K562 (cell line): ENCODE results near the gene RASSF7. TPM values are rescaled to one million over a fixed set of nuclear protein-coding genes. Genes with fewer than 3 reads are reported as not detected.

Source experiments
- BRF1 ChIP-seq: IDR thresholded peaks from 3 replicates; pipeline ENCODE4 v1.6.1; 2011; ENCODE audit warnings: borderline replicate concordance, mild to moderate bottlenecking; ENCODE audit not compliant: insufficient read length; ENCODE audit errors: extremely low read depth
- DDX20 ChIP-seq: fragments of 450-650 bp; IDR thresholded peaks from 2 replicates; pipeline ENCODE4 v1.6.1; 2016; ENCODE audit warnings: missing genetic modification characterization, low read depth, mild to moderate bottlenecking, missing compliant biosample characterization, moderate library complexity
- FOXJ2 ChIP-seq: fragments of 200-800 bp; sonication (Bioruptor generic); IDR thresholded peaks from 2 replicates; pipeline ENCODE4 v1.6.1; 2016; ENCODE audit warnings: missing genetic modification characterization, missing compliant biosample characterization
- GABPB2 ChIP-seq: fragments of 250-450 bp; sonication (Bioruptor Pico); conservative IDR thresholded peaks from 2 replicates; pipeline ENCODE4 v1.5.1; 2021; ENCODE audit warnings: mild to moderate bottlenecking
- HIVEP1 ChIP-seq: fragments of 250-450 bp; sonication (Bioruptor Pico); IDR thresholded peaks from 2 replicates; pipeline ENCODE4 v1.4.0; 2020; ENCODE audit warnings: mild to moderate bottlenecking
- IFI16 ChIP-seq: fragments of 250-450 bp; sonication (Bioruptor Pico); IDR thresholded peaks from 2 replicates; pipeline ENCODE4 v2.1.2; 2022; ENCODE audit warnings: mild to moderate bottlenecking, inconsistent platforms
- IRF2 ChIP-seq: sonication (generic); formaldehyde crosslinking; IDR thresholded peaks from 2 replicates; pipeline ENCODE4 v1.8.1; 2022; ENCODE audit warnings: mild to moderate bottlenecking, missing genetic modification reagents
- JUND ChIP-seq, 2 experiments: IDR thresholded peaks; 2 replicates in 1 of 2; 3 replicates in 1 of 2; pipeline ENCODE4 v1.6.1; 2011; ENCODE audit warnings: borderline replicate concordance in 2 of 2, low read depth in 2 of 2, low read length in 2 of 2, improper control_type of control experiment in 1 of 2, missing biosample characterization in 1 of 2, missing genetic modification characterization in 1 of 2, missing genetic modification reagents in 1 of 2
- KAT2B ChIP-seq: IDR thresholded peaks from one replicate; pipeline ENCODE4 v1.6.1; 2012; ENCODE audit warnings: low read depth, mild to moderate bottlenecking, control low read depth, inconsistent platforms, low read length, moderate library complexity
- MBD2 ChIP-seq: sonication (generic); IDR thresholded peaks from 2 replicates; pipeline ENCODE4 v1.6.1; 2016; ENCODE audit warnings: low read depth, borderline replicate concordance
- NCOA4 ChIP-seq: fragments of 450-650 bp; IDR thresholded peaks from 2 replicates; pipeline ENCODE4 v1.6.1; 2018; ENCODE audit warnings: mild to moderate bottlenecking; ENCODE audit not compliant: partially characterized antibody
- NFIX ChIP-seq: fragments of 250-450 bp; sonication (Bioruptor Pico); IDR thresholded peaks from 2 replicates; pipeline ENCODE4 v1.4.0; 2020; ENCODE audit warnings: low read depth, mild to moderate bottlenecking, moderate library complexity
- NONO ChIP-seq, 2 experiments: fragments of 200-400 bp in 1 of 2; fragments of 450-650 bp in 1 of 2; formaldehyde crosslinking in 1 of 2; IDR thresholded peaks; 2 replicates each; pipeline ENCODE4 v1.6.1; 2017; ENCODE audit warnings: low read depth in 2 of 2, mild to moderate bottlenecking in 2 of 2, moderate library complexity in 2 of 2, low read length in 1 of 2
- NR1H2 ChIP-seq: sonication (generic); formaldehyde crosslinking; IDR thresholded peaks from 2 replicates; pipeline ENCODE4 v1.4.0; 2020; ENCODE audit warnings: mild to moderate bottlenecking, missing genetic modification reagents
- PRMT5 ChIP-seq: sonication (generic); formaldehyde crosslinking; IDR thresholded peaks from 2 replicates; pipeline ENCODE4 v1.5.0; 2020; ENCODE audit warnings: missing genetic modification reagents
- TCFL5 ChIP-seq: fragments of 250-450 bp; sonication (Bioruptor Pico); conservative IDR thresholded peaks from 2 replicates; pipeline ENCODE4 v1.6.1; 2021; ENCODE audit warnings: mild to moderate bottlenecking, moderate library complexity, matching md5 sums
- ZBTB17 ChIP-seq: fragments of 450-650 bp; formaldehyde crosslinking; IDR thresholded peaks from 2 replicates; pipeline ENCODE4 v1.4.0; 2020; ENCODE audit warnings: mild to moderate bottlenecking
- ZKSCAN8 ChIP-seq: fragments of 200-800 bp; sonication (Bioruptor generic); IDR thresholded peaks from 2 replicates; pipeline ENCODE4 v1.6.1; 2016; ENCODE audit warnings: missing genetic modification characterization, missing compliant biosample characterization
- ZNF134 ChIP-seq: fragments of 250-450 bp; sonication (Bioruptor Pico); conservative IDR thresholded peaks from 2 replicates; pipeline ENCODE4 v1.4.0; 2020
- ZNF431 ChIP-seq: sonication (generic); formaldehyde crosslinking; IDR thresholded peaks from 2 replicates; pipeline ENCODE4 v1.8.0; 2022; ENCODE audit warnings: mild to moderate bottlenecking, missing genetic modification reagents
- ZNF707 ChIP-seq: fragments of 250-450 bp; sonication (Bioruptor Pico); conservative IDR thresholded peaks from 2 replicates; pipeline ENCODE4 v1.8.0; 2022; ENCODE audit warnings: inconsistent platforms, mild to moderate bottlenecking, moderate library complexity
- ZNF778 ChIP-seq: fragments of 450-650 bp; formaldehyde crosslinking; IDR thresholded peaks from 2 replicates; pipeline ENCODE4 v1.4.0; 2020; ENCODE audit warnings: mild to moderate bottlenecking, moderate library complexity
- ZNF785 ChIP-seq: fragments of 250-450 bp; sonication (Bioruptor Pico); IDR thresholded peaks from 2 replicates; pipeline ENCODE4 v1.4.0; 2020; ENCODE audit warnings: mild to moderate bottlenecking
- polyA plus RNA-seq, 8 experiments: library from polyadenylated mRNA; depleted of rRNA in 4 of 8; stranded (reverse) in 5 of 8; unstranded in 3 of 8; fragments of >200 nt; fragmentation: Nextera tagmentation in 2 of 8; fragmentation: Illumina TruSeq in 1 of 8; extraction: Ambion mirVana in 2 of 8; extraction: Trizol in 1 of 8; gene quantifications; 2 replicates each; pipeline versions ENCODE4 v1.2.1 to v1.2.3, GENCODE V29; 2011 to 2014; ENCODE audit warnings: inconsistent platforms in 1 of 8, missing spikeins in 1 of 8
- total RNA-seq, 7 experiments: library from RNA; depleted of rRNA in 6 of 7; stranded (reverse); fragments of >200 nt in 6 of 7; fragmentation: Illumina TruSeq in 2 of 7; extraction: Trizol in 2 of 7; gene quantifications; 2 replicates each; pipeline versions ENCODE4 v1.2.1 to v1.2.3, GENCODE V29; 2011 to 2021; ENCODE audit warnings: low replicate concordance in 1 of 7
- TF ChIP-seq, protein P1 (sequence below): sonication (generic); formaldehyde crosslinking; IDR thresholded peaks from 2 replicates; pipeline ENCODE4 v1.8.0; 2022; ENCODE audit warnings: mild to moderate bottlenecking, low read depth, missing genetic modification reagents
- TF ChIP-seq, protein P2 (sequence below): sonication (generic); IDR thresholded peaks from 2 replicates; pipeline ENCODE4 v1.6.1; 2016
- TF ChIP-seq, protein P3 (sequence below): fragments of 450-650 bp; IDR thresholded peaks from 2 replicates; pipeline ENCODE4 v1.6.1; 2016; ENCODE audit warnings: low read depth, mild to moderate bottlenecking, moderate library complexity

Gene RASSF7
- total and polyA plus RNA-seq, 9 of the 15 experiments (the other 6 are each of a cell fraction or from before 2014, with no cell fraction given): 0.41 to 45.2 (median 18.6) TPM

DNA sequence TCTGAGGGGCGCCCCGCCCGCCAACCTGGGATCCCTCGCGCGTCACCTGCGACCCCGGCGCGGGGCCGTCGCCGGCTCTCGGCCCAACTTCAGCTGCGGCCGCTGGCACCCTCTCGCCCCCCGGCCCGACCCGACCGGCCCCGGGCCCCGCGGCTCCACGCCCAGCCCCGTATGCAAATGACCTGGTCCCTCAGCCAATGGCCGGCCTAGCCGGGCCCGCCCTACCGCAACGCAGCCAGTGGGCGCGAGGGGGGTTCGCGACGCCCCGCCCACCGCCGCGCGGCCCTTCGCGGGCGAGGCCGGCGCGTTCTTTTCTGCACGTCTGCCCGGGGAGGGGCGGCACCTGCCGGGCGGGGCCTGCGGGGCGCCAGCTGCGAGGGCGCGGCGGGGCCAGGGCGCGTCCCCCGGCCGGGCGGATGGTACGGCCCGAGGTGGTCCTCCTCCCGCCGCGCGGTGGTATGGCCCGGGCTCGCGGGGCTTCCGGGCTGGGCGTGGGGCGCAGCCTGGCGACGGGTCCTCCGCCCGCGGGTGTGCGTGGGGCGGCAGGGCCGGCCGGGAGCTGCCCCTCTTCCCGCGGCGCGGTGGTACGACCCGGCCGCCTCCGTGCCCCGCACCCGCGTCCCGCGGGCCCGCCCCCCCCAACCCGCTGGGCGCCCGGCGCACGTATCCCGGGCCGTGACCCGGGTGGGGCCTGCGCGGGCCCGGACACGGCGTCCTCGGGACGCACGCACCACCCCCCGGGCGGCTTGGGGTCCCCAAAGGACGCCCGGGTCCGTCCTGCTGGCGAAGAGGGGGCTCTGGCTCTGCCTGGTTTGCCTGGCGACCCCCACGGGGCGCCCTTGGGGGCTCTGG is 7.8 kb downstream of the RASSF7 start (continued):
- TF ChIP-seq ZBTB17 (CRISPR knock-in tag): no peak
- peak; percentile 23 to 99; a peak in 2 of 4 replicates for TF ChIP-seq NONO (IDR thresholded peaks at IDR 0.05; ENCODE audit: low read depth in 2 of 2, low read length in 1 of 2)
- no peak for TF ChIP-seq FOXJ2 (tag)
- no peak for TF ChIP-seq NR1H2 (CRISPR knock-in tag)
- peak; percentile 58; the same call in 1 of the 2 replicates for TF ChIP-seq MBD2
- TF ChIP-seq KAT2B: no peak
- TF ChIP-seq ZNF707 (CRISPR knock-in tag): no peak
- no peak for TF ChIP-seq ZKSCAN8 (CRISPR knock-in tag)
- TF ChIP-seq ZNF785 (CRISPR knock-in tag): no peak
- TF ChIP-seq HIVEP1 (CRISPR knock-in tag): no peak
- TF ChIP-seq IRF2: no peak
- no peak for TF ChIP-seq PRMT5
- no peak for TF ChIP-seq GABPB2 (CRISPR knock-in tag)
- no peak for TF ChIP-seq DDX20
- no peak for TF ChIP-seq IFI16 (CRISPR knock-in tag)
- TF ChIP-seq TCFL5 (CRISPR knock-in tag): no peak
- TF ChIP-seq NFIX (CRISPR knock-in tag): no peak
- no peak for TF ChIP-seq BRF1
- no peak for TF ChIP-seq NCOA4
- TF ChIP-seq, protein P1, sequence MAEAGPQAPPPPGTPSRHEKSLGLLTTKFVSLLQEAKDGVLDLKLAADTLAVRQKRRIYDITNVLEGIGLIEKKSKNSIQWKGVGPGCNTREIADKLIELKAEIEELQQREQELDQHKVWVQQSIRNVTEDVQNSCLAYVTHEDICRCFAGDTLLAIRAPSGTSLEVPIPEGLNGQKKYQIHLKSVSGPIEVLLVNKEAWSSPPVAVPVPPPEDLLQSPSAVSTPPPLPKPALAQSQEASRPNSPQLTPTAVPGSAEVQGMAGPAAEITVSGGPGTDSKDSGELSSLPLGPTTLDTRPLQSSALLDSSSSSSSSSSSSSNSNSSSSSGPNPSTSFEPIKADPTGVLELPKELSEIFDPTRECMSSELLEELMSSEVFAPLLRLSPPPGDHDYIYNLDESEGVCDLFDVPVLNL (CRISPR knock-in tag): no peak
- TF ChIP-seq, protein P2, sequence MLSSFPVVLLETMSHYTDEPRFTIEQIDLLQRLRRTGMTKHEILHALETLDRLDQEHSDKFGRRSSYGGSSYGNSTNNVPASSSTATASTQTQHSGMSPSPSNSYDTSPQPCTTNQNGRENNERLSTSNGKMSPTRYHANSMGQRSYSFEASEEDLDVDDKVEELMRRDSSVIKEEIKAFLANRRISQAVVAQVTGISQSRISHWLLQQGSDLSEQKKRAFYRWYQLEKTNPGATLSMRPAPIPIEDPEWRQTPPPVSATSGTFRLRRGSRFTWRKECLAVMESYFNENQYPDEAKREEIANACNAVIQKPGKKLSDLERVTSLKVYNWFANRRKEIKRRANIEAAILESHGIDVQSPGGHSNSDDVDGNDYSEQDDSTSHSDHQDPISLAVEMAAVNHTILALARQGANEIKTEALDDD: no peak
- peak; percentile 91 for TF ChIP-seq JUND (IDR thresholded peaks at IDR 0.05; ENCODE audit: borderline replicate concordance, low read depth, low read length)
- TF ChIP-seq JUND (tag; IDR thresholded peaks at IDR 0.05; ENCODE audit: borderline replicate concordance, low read depth, low read length): no peak
- TF ChIP-seq ZNF431 (CRISPR knock-in tag): no peak
- TF ChIP-seq, protein P3, sequence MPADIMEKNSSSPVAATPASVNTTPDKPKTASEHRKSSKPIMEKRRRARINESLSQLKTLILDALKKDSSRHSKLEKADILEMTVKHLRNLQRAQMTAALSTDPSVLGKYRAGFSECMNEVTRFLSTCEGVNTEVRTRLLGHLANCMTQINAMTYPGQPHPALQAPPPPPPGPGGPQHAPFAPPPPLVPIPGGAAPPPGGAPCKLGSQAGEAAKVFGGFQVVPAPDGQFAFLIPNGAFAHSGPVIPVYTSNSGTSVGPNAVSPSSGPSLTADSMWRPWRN: no peak
- TF ChIP-seq ZNF778 (CRISPR knock-in tag): no peak
- TF ChIP-seq ZNF134 (CRISPR knock-in tag): no peak
